ENCODE results near the gene MYO1B.

MYO1B gene

GRCh38 chr2:191470306-191470705 is 225.1 kb downstream of the MYO1B start:
- FAIRE-seq = no peak

- FAIRE-seq = no peak
Measured at GRCh38 chr2:191474464-191474863, 229.3 kb downstream of the MYO1B start.

All from A204.1 (cell line).